Brain microvascular endothelial cell (primary cell): ENCODE data around the gene MCRS1.
"Not testable (repeated sequence)": the region's sequence is repeated elsewhere in the genome, so short reads cannot be mapped to it uniquely, and the experiment has no call there.

Experiments
- DNase-seq: peaks from one replicate; pipeline ENCODE4 v3.0.0-alpha.2; 2020
- H3K27ac ChIP-seq: fragments of 250-450 bp; sonication (Bioruptor Pico); 2 replicates; pipeline ENCODE4 v1.5.1; 2020; ENCODE audit warnings: mild to moderate bottlenecking, moderate library complexity
- H3K27me3 ChIP-seq: fragments of 250-450 bp; sonication (Bioruptor Pico); replicated peaks from 2 replicates; pipeline ENCODE4 v1.5.1; 2020; ENCODE audit warnings: mild to moderate bottlenecking
- H3K36me3 ChIP-seq: fragments of 250-450 bp; sonication (Bioruptor Pico); replicated peaks from 2 replicates; pipeline ENCODE4 v1.5.1; 2020; ENCODE audit warnings: mild to moderate bottlenecking
- H3K4me3 ChIP-seq: 2 replicates; pipeline ENCODE4 v1.5.1; 2011; ENCODE audit warnings: low read depth, mild to moderate bottlenecking, control low read depth, low read length, moderate library complexity
- CTCF ChIP-seq: IDR thresholded peaks from 2 replicates; pipeline ENCODE4 v1.5.1; 2011; ENCODE audit warnings: low read depth, mild to moderate bottlenecking, moderate library complexity, low read length, control low read depth, inconsistent platforms; ENCODE audit errors: missing control alignments
- in situ Hi-C: cut with HindIII; loops from 2 replicates; pipeline ENCODE4 v1.10.0; 2017; ENCODE audit warnings: low sequenced_read_pairs, low pct_ligation_motif_present

Gene MCRS1

GRCh38 chr12:49567611-49568441, at the start of gene MCRS1:
Gene MCRS1 (minus strand): TSS chr12:49568142. CDS start chr12:49566731, 1,411 bp downstream.
- DNase-seq, result peak; percentile 86
- no peaks in the 10 kb centered on the region for H3K27me3 ChIP-seq
- H3K36me3 ChIP-seq, result peaks cover 21% of the 10 kb centered on the region
- in situ Hi-C loops, result no loop called here
- H3K4me3 ChIP-seq, result peak within 1 kb of the TSS; percentile 80
- no peak for TF ChIP-seq CTCF
- peak within 1 kb of the TSS; percentile 92 for H3K27ac ChIP-seq

- no peak overlapping the region for H3K27ac ChIP-seq
- in situ Hi-C loops, result no loop called here
- no peak for TF ChIP-seq CTCF
Measured at GRCh38 chr12:49616533-49617219, 48.7 kb upstream of the MCRS1 start.

GRCh38 chr12:49615725-49616124, 47.8 kb upstream of the MCRS1 start:
- DNase-seq, result no peak
- no peaks in the 10 kb centered on the region for H3K36me3 ChIP-seq
- H3K27me3 ChIP-seq, result no peaks in the 10 kb centered on the region
- no peak overlapping the region for H3K4me3 ChIP-seq
- no peak overlapping the region for H3K27ac ChIP-seq
- in situ Hi-C loops, result no loop called here
- no peak for TF ChIP-seq CTCF

More at GRCh38 chr12:49616533-49617219, 48.7 kb upstream of the MCRS1 start:
- Histone ChIP-seq H3K36me3 (no peaks in the 10 kb centered on the region), H3K27me3 (no peaks in the 10 kb centered on the region), H3K4me3 (no peak overlapping the region)
- DNase-seq, result no peak

- no peaks in the 10 kb centered on the region for H3K36me3 ChIP-seq
- H3K27ac ChIP-seq, result no peak overlapping the region
- no peaks in the 10 kb centered on the region for H3K27me3 ChIP-seq
- in situ Hi-C loops, result no loop called here
- H3K4me3 ChIP-seq, result no peak overlapping the region
- DNase-seq, result no peak
- no peak for TF ChIP-seq CTCF
Measured at GRCh38 chr12:49612210-49612609, 44.3 kb upstream of the MCRS1 start.

- in situ Hi-C loops, H3K27me3 ChIP-seq, H3K36me3 ChIP-seq, H3K27ac ChIP-seq, H3K4me3 ChIP-seq, DNase-seq: not testable (repeated sequence)
Measured at GRCh38 chr12:49610785-49611184, 42.8 kb upstream of the MCRS1 start.

GRCh38 chr12:49609875-49610154, 41.9 kb upstream of the MCRS1 start:
- peak; percentile 35 for TF ChIP-seq CTCF
- Histone ChIP-seq H3K4me3 (no peak overlapping the region), H3K36me3 (no peaks in the 10 kb centered on the region), H3K27me3 (no peaks in the 10 kb centered on the region), H3K27ac (no peak overlapping the region)
- no peak for DNase-seq
- in situ Hi-C loops, result no loop called here
